Endothelial cell of umbilical vein (primary cell): Measurements from ENCODE around the gene LMNA. TPM values are rescaled to one million over a fixed set of nuclear protein-coding genes. Genes with fewer than 3 reads are reported as not detected.

Source experiments
- BruUV-seq: library from RNA; stranded (reverse); fragments of 400-500 nt; replicated peaks from 2 replicates; lab custom pipeline; 2021; lab: Mats Ljungman, UMichigan
- CTCF ChIA-PET: fragments of 300-600, 350-600 bp; sonication (Branson Sonifier 250); formaldehyde crosslinking; loops from one replicate; lab custom pipeline; 2021; ENCODE audit warnings: antibody characterized with exemption, inconsistent platforms; lab: Charles Lee
- POLR2A ChIA-PET: fragments of 300-600, 350-600 bp; sonication (Branson Sonifier 250); formaldehyde crosslinking; loops from one replicate; lab custom pipeline; 2021; ENCODE audit warnings: antibody characterized with exemption, inconsistent platforms; lab: Charles Lee
- DNase-seq: peaks from one replicate; pipeline ENCODE4 v3.0.0-alpha.2; 2011; ENCODE audit warnings: low read depth, low spot score
- FAIRE-seq: peaks from 2 replicates; lab custom pipeline; 2011; peaks lifted over from hg19 to GRCh38; lab: Jason Lieb, UNC
- H2AFZ ChIP-seq: 2 replicates; pipeline ENCODE4 v1.6.0; 2012; ENCODE audit warnings: low read depth, low read length, control low read depth, inconsistent platforms
- H3K27ac ChIP-seq: 2 replicates; pipeline ENCODE4 v1.5.1; 2011; ENCODE audit warnings: low read depth, mild to moderate bottlenecking, control low read depth, low read length, moderate library complexity; ENCODE audit not compliant: insufficient read depth
- H3K27me3 ChIP-seq, 2 experiments: 2 replicates each; pipeline versions ENCODE4 v1.6.0 to v1.6.1; 2011; ENCODE audit warnings: low read length in 2 of 2, mixed read lengths in 1 of 2; ENCODE audit not compliant: control insufficient read depth in 2 of 2, insufficient read depth in 2 of 2
- H3K36me3 ChIP-seq, 2 experiments: 2 replicates in 1 of 2; 3 replicates in 1 of 2; pipeline ENCODE4 v1.5.1; 2011; ENCODE audit warnings: low read length in 2 of 2, mild to moderate bottlenecking in 1 of 2, moderate library complexity in 1 of 2; ENCODE audit not compliant: control insufficient read depth in 2 of 2, insufficient read depth in 2 of 2; ENCODE audit errors: extremely low read depth in 1 of 2
- H3K4me1 ChIP-seq: 3 replicates; pipeline ENCODE4 v1.5.1; 2011; ENCODE audit warnings: mild to moderate bottlenecking, low read length; ENCODE audit not compliant: control insufficient read depth, insufficient read depth; ENCODE audit errors: extremely low read depth
- H3K4me2 ChIP-seq: 2 replicates; pipeline ENCODE4 v1.6.1; 2011; ENCODE audit warnings: low read length, control low read depth, mixed read lengths; ENCODE audit not compliant: insufficient read depth
- H3K4me3 ChIP-seq, 3 experiments: fragments of 200-600 bp in 1 of 3; sonication (generic), shearing (Covaris generic) in 1 of 3; replicated peaks in 1 of 3; 2 replicates each; pipeline ENCODE4 v1.5.1; 2011 to 2016; ENCODE audit warnings: control low read depth in 3 of 3, low read length in 3 of 3, mild to moderate bottlenecking in 2 of 3, inconsistent platforms in 1 of 3, low read depth in 1 of 3, moderate library complexity in 1 of 3; ENCODE audit not compliant: insufficient read depth in 1 of 3
- H3K79me2 ChIP-seq: 2 replicates; pipeline ENCODE4 v1.6.0; 2012; ENCODE audit warnings: low read length, inconsistent platforms; ENCODE audit not compliant: control insufficient read depth, insufficient read depth
- H3K9ac ChIP-seq: replicated peaks from 2 replicates; pipeline ENCODE3; 2011; ENCODE audit warnings: low read length, control low read depth; ENCODE audit not compliant: insufficient read depth; ENCODE audit errors: extremely low read depth
- H3K9me1 ChIP-seq: replicated peaks from 3 replicates; pipeline ENCODE4 v1.6.0; 2011; ENCODE audit warnings: mild to moderate bottlenecking, low read length; ENCODE audit not compliant: control insufficient read depth, insufficient read depth; ENCODE audit errors: extremely low read depth
- H3K9me3 ChIP-seq: replicated peaks from 2 replicates; pipeline ENCODE4 v1.5.1; 2012; ENCODE audit warnings: low read length, inconsistent platforms; ENCODE audit not compliant: control insufficient read depth, insufficient read depth
- H4K20me1 ChIP-seq: replicated peaks from 2 replicates; pipeline ENCODE3; 2011; ENCODE audit warnings: mild to moderate bottlenecking, low read length; ENCODE audit not compliant: control insufficient read depth, insufficient read depth; ENCODE audit errors: extremely low read depth
- CTCF ChIP-seq, 2 donors: IDR thresholded peaks; 1 replicate in 1 of 2; 2 replicates in 1 of 2; pipeline ENCODE4 v1.5.1; 2011; ENCODE audit warnings: low read length in 2 of 2, mild to moderate bottlenecking in 2 of 2, moderate library complexity in 2 of 2, control low read depth in 1 of 2, inconsistent platforms in 1 of 2, low read depth in 1 of 2; ENCODE audit not compliant: insufficient read depth in 1 of 2; ENCODE audit errors: extremely low read depth in 1 of 2
- EZH2 ChIP-seq: IDR thresholded peaks from 2 replicates; pipeline ENCODE4 v1.6.1; 2012; ENCODE audit warnings: borderline replicate concordance, low read depth, mild to moderate bottlenecking, moderate library complexity, low read length, inconsistent platforms; ENCODE audit not compliant: severe bottlenecking
- FOS ChIP-seq: IDR thresholded peaks from 2 replicates; pipeline ENCODE4 v1.6.1; 2011; ENCODE audit warnings: mild to moderate bottlenecking, low read length, moderate library complexity, borderline replicate concordance; ENCODE audit not compliant: insufficient read depth
- GATA2 ChIP-seq: IDR thresholded peaks from 2 replicates; pipeline ENCODE4 v1.7.0; 2011; ENCODE audit warnings: low read depth, mild to moderate bottlenecking, moderate library complexity, mixed read lengths, low read length; ENCODE audit not compliant: insufficient read length, insufficient read depth
- JUN ChIP-seq: IDR thresholded peaks from 2 replicates; pipeline ENCODE4 v1.6.1; 2011; ENCODE audit warnings: borderline replicate concordance, low read depth; ENCODE audit not compliant: insufficient read length, insufficient read depth
- MAX ChIP-seq: IDR thresholded peaks from 2 replicates; pipeline ENCODE4 v1.6.1; 2011; ENCODE audit not compliant: insufficient read depth, insufficient read length
- MYC ChIP-seq: IDR thresholded peaks from one replicate; pipeline ENCODE4 v1.6.1; 2011; ENCODE audit warnings: mild to moderate bottlenecking, low read depth, low read length
- POLR2A ChIP-seq: IDR thresholded peaks from 2 replicates; pipeline ENCODE4 v1.6.1; 2012; ENCODE audit warnings: low read depth, mild to moderate bottlenecking, control low read depth, low read length
- POLR2AphosphoS5 ChIP-seq: IDR thresholded peaks from 2 replicates; pipeline ENCODE4 v1.6.1; 2012; ENCODE audit warnings: low read depth, mild to moderate bottlenecking, control low read depth, low read length, moderate library complexity; ENCODE audit not compliant: insufficient read depth
- dilution Hi-C: fragments of 300-500 bp; cut with MboI; formaldehyde crosslinking; loops from one replicate; pipeline ENCODE4 v1.15.0; 2019; ENCODE audit warnings: low sequenced_read_pairs; ENCODE audit not compliant: extremely low pct_ligation_motif_present
- intact Hi-C: fragments of 100-400 bp; cut with micrococcal nuclease; formaldehyde crosslinking; loops from one replicate; pipeline ENCODE4 v1.10.0; 2022
- polyA plus RNA-seq, 4 experiments: library from polyadenylated mRNA; depleted of rRNA in 3 of 4; stranded (reverse) in 3 of 4; unstranded in 1 of 4; fragments of >200 nt; gene quantifications; 2 replicates each; pipeline versions ENCODE4 v1.2.1 to v1.2.3, GENCODE V29; 2011 to 2012; ENCODE audit warnings: missing spikeins in 1 of 4
- total RNA-seq: library from RNA; stranded (reverse); gene quantifications from 2 replicates; pipeline ENCODE4 v1.2.3, GENCODE V29; 2021

The LMNA gene
- total and polyA plus RNA-seq, 2 donors (not counting 3 experiments of a cell fraction or from before 2014, with no cell fraction given), result 371 to 742 TPM

GRCh38 chr1:156090138-156090839 is 24.2 kb upstream of the LMNA start:
- ChIA-PET POLR2A (no interaction called here), CTCF (interaction anchor here (0.9 to 21.0 kb wide), 9 partner anchors 9 to 229 kb away, joined by 3 to 627 read pairs (median 5); no protein-coding TSS in a partner anchor)
- Histone ChIP-seq H3K9ac (no peak overlapping the region), H3K27me3 (no peaks in the 10 kb centered on the region), H3K9me1 (no peaks in the 10 kb centered on the region), H3K4me3 (no peak overlapping the region), H3K4me2 (no peak overlapping the region), H2AFZ (no peak overlapping the region), H3K9me3 (no peaks in the 10 kb centered on the region), H3K4me1 (peaks cover 11% of the 10 kb centered on the region), H3K79me2 (no peaks in the 10 kb centered on the region), H4K20me1 (no peaks in the 10 kb centered on the region), H3K27ac (no peak overlapping the region), H3K36me3 (peaks cover 0 to 3% of the 10 kb centered on the region in 2 experiments)
- DNase-seq, result no peak
- dilution Hi-C loops, result no loop called here
- BruUV-seq, result no TSS peak
- intact Hi-C loops, result loop anchor here (1.0 kb wide), 2 partner anchors 40 to 135 kb away; no protein-coding TSS in a partner anchor
- no peak for FAIRE-seq
- no peak for TF ChIP-seq GATA2
- no peak for TF ChIP-seq FOS
- TF ChIP-seq MAX, result no peak
- no peak for TF ChIP-seq CTCF (IDR thresholded peaks at IDR 0.05; ENCODE audit: extremely low read depth in 1 of 2, insufficient read depth in 1 of 2, low read depth in 1 of 2, low read length in 2 of 2)
- TF ChIP-seq POLR2A, result no peak
- TF ChIP-seq JUN, result no peak
- no peak for TF ChIP-seq MYC
- TF ChIP-seq POLR2AphosphoS5, result no peak
- TF ChIP-seq EZH2, result no peak
